HG02610 (cell line): ENCODE results near the gene CFAP126.
"Not testable (repeated sequence)": the region's sequence is repeated elsewhere in the genome, so short reads cannot be mapped to it uniquely, and the experiment has no call there.

Source experiments
- ATAC-seq: cut with Tn5 transposase; IDR thresholded peaks from one replicate; pipeline ENCODE4 v1.9.1; 2021; ENCODE audit warnings: mild to moderate bottlenecking, moderate library complexity; ENCODE audit not compliant: unreplicated experiment

CFAP126 gene

DNA sequence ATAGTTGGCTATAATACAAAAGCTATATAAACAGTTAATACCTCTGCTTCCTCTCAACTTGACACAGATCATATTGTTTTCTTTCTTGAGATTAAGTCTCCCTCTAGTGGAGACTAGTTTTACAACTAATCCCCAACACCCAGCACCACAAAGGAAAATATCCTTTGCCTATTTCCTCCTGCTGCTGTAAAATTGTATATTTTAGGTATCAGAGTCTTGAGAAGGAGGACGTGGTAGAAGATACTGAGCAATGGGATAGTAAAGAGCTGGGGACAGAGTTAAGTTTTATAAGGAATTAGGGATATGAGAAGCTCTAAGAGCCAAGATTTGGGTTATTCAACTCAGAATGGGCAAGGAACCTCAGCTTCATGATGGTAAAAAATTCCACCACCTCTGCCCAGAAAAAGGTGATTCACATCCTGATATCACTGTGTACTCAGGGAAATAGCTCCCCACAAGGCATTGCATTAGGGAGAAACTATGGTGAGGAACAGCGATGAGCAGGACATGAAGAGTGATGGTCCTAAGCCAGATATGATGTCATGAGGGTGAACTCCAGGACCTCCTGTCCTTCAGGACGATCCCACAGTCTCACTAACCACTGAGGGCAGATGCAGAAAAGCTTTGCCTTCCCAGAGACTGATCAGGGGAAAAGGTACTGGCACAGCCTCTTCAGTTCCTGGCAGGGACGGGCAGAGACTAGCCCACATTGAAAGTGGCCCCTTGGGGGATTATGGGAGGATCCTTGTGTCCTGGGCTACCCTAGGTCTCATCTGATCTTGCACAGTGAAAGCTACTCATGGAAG is 14.7 kb upstream of the CFAP126 start:
- no peak for ATAC-seq

DNA sequence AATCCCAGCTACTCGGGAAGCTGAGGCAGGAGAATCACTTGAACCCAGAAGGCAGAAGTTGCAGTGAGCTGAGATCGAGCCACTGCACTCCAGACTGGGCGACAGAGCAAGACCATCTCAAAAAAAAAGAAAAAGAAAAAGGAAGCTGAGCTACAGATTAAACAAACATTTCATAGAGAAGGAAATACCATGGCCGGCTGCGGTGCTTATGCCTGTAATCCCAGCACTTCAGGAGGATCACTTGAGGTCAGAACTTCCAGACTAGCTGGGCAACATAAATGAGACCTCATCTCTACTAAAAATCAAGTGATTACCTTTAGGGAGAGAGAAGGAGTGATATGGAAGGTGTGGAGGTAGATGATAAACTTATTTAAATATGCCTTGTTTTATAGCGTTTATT is 14.0 kb upstream of the CFAP126 start:
- no peak for ATAC-seq

DNA sequence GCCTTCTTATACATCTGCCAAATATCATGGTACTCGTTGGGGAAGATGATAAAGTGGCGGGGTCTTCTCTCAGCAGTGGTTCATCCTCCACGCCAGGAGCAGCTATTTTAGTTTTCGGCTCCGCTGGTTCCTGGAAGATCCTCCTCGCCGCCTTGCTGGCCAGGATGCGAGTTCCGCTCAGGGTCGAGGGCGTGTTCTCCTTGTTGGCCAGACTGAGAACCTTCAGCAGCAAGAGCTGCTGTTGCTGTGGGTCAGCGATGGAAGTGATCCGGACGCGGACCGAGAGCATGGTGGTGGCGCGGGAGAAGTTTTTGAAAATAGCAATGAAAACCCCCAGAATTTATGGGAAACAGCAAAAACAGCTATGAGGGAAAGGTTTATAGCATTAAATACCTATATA is 11.4 kb upstream of the CFAP126 start:
- no peak for ATAC-seq

DNA sequence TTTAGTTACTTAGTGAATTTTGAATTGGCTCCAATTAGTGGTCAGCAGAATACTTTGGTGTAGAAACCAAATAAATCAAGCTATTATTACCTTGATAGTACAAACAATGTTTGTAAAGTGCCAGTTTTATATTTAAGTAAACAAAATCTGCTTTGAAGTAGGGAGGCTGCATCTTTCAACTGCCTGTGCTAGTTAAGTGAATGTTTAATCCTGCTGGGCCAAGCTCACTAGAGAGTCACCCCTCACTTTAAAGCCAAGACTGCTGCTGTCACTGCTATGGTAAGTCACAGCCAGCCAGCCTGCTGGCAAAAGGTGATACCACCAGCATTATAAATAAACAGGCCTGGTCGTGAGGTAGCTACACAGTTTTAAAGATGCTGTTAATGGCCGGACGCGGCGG is 10.3 kb upstream of the CFAP126 start:
- no peak for ATAC-seq

DNA sequence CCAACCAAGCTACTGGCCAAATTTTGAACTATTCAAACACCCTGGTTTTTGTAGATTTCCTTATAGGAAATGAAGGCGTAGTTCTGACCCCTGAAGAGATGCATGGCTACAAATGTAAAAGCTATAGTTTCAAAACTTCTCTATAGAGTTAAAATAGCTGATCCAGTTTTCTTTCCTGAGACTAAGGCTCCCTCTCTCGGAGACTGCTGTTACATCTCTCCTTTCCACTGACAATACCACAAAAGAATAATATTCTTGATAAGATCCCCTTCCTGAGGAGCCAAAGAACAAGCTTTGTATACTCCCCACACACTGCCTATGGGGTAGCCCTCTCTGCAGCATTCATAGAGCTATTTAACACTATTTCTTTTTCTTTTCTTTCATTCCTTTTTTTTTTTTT is 6.7 kb upstream of the CFAP126 start:
- ATAC-seq: no peak

DNA sequence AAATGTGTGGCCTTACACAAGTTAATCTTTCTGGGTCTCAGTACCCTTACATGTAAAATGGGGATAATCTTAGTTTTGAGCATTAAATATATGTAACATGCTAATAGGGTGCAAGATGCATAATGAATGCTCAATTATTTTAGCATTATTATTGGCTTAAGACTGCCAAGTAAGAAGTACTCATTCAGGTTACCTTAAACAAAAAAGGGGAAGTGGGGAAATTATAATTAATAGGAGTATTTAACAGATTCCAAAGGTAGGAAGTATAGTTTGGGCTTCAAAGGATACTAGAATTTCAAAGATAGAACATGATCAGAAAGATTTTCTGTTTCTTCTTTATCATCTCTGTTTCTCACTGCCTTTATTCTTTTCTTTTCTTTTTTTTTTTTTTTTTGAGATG is 5.8 kb upstream of the CFAP126 start:
- no peak for ATAC-seq

DNA sequence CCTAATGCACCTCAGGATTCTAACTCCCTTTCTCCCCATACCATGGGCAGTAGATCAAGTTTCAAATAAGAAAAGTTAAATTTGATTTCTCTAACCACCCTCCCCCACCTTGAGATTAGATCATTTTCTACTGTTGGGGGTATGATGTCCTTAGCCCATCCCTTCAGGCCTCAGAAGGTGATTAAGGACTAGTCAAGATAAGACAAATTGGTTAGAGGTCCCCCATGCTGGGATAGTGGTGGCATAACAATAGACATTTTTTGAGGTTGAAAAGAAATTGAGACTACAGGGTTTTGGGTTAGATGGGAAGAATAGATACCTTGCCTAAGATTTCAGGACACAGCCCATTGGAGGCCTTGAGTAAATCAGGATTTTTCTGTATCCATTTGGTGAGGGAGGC is 2.5 kb downstream of the CFAP126 start:
- ATAC-seq: no peak

DNA sequence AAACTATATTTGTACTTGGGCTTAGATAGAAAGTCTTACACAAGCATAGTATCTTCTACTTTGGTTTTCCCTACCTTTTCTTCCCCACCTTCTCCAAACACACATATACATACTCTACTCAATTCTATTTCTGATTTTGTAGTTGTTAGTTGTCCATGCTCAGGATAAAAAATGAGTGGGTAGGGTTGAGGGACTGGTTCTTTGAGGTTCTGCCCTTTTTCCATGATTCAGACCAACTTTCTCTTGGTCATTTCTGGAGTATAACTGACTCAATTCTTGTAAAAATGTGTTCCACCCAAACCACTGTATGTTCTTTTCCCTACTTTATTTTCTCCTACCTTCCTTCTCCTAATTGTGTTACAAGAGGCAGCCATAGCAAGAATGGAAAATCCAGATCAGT is 3.3 kb downstream of the CFAP126 start:
- no peak for ATAC-seq

DNA sequence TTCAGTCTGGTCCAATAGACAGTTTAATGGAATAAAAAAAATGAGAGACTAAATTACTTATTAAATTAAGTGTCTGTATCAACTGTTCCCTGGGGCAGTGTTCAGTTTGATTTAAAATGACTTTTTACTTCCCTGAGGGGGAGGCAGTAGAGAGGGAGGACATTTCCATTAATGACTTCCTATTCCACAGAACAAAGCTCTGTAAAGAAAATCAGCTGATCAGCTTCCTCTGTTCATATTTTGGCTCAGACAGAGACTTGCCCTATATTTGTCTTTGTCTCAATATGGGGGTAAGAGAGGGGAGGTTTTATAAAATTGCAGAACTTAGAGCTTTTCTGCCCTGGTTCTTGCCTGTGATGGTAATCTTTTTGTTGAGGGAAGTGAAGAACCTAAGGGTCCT is 8.4 kb downstream of the CFAP126 start:
- no peak for ATAC-seq

DNA sequence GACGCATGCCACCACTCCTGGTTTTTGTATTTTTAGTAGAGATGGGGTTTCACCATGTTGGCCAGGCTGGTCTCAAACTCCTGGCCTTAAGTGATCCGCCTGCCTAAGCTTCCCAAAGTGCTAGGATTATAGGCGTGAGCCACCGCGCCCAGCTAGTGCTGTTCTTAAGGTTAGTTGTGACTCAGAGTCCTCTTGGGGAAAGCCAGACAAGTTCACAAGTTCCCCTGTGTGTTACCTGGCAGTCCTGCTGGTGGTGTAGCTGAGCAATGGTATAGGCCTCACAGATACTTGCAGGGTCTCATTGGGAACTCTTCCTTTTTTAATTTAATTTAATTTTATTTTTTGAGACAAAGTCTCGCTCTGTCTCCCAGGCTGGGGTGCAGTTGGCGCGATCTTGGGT is 10.6 kb downstream of the CFAP126 start:
- no peak for ATAC-seq

DNA sequence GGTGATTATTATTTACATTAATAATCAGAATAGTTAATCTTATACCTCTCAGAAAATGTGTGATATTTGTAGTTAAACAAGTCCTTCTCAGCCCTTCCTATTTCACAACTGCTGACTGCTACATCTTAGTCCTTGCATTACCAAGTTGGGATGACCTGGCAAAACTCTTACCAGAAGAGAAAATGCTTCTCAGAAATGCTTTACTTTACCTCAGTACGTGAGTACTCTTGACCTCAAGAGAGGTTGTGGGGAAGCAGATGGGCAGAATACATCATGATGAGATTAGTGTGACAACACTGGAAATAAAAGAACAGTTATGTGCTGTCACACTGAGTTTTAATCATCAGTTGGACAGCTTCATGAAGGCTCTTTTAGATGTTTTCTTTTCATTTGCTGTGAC is 16.2 kb downstream of the CFAP126 start:
- no peak for ATAC-seq

DNA sequence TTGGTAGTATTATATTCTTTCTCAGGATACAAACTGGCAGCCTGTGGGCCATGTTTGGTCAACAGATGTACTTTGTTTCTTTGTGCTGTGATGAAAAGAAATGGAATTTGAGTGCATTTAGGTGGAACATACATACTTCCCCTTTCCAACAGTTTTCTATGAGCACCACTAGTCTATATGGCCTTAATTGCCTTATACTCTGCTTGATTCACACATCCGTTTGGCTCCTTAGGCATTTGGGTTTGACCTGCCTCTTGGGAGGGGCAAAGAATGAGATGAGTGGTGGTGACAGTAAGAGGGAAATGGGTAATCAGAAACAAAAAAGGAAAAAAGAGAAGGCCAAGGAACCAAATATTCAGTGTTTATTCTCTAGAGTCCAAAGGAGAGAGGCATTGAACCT is 17.0 kb downstream of the CFAP126 start:
- ATAC-seq: no peak

DNA sequence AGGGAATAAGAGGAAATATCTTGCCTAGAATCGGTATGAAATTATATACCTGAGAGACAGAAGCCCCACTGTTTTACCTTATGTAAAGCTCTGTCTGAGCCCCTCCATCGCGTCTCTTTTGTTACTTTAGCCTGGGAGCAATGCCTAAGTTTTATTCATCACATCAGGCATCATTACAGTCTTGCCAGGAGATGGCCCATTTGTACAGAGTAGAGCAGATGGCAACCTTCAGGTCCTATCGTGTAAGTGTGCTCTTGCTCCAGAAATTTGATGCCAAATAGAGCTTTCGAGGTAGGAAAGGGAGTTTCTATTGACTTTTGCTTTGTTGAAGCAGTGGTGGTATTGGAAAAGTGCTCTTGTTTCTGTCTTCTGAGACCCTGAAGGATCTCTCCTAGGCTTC is 24.9 kb downstream of the CFAP126 start:
- ATAC-seq: no peak

DNA sequence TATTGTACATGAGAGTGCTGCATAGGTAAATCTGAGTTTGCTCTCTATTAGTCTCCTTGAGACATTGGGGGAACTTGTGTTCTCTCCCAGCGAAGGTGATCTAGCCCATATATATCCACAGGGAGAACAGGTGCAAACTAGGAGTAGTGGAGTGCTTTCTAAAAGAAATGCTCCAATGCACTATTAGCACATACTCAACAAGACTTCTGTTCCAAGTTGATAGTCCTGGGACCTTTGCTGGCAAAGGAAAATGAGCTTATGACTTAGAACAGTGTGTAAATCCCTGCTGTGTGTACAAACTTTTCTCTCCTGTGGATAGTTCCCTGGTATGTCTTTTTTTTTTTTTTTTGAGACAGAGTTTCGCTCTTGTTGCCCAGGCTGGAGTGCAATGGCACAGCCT is 25.5 kb downstream of the CFAP126 start:
- ATAC-seq: no peak

DNA sequence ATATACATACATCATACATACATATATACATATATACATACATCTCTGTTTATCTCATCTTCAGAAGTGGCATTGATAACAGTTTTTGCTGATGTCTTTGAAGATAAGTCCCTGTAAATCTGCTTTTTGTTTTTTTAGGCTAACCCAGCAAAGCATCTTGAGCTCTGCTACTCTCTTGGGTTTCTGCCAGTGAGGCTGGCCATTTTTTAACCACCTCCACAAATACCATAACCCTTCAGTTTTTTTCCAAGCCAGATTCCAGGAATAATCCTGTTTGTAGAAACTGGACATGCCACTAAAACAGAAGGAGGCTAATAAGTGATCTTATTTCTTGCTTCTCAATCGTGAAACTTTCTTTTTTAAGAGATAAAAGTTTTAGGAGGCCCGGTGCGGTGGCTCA is 31.9 kb downstream of the CFAP126 start:
- ATAC-seq: no peak

DNA sequence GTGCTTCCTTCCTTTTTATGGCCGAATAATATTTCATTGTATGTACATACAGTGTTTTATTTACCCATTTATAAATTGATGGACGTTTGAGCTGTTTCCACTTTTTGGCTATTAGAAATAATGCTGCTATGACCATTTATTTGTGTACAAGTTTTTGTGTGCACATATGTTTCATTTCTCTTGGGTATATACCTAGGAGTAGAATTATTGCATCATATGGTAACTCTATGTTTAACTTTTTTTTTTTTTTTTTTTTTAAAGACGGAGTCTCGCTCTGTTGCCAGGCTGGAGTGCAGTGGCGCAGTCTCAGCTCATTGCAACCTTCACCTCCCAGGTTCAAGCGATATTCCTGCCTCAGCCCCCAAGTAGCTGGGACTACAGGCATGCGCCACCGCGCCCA is 34.5 kb downstream of the CFAP126 start:
- ATAC-seq: no peak

DNA sequence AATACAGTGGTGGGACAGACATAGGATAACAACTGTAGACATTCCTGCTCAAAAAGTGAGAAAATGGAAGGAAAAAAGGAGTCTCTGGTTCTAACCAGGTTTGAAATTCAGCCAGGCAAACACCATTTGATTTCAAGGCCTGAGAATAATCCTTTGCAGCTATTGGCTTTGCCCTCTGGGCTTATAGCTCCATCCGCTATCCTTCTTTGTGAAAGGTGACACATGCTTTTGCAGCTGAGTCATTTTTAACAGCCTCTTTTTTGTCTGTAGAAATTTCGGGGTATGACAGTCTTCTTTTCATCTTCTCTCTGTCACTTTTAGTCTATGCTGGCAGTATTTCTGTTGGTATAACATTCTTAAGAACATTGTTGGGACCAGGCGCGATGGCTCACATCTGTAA is 37.3 kb downstream of the CFAP126 start:
- no peak for ATAC-seq

DNA sequence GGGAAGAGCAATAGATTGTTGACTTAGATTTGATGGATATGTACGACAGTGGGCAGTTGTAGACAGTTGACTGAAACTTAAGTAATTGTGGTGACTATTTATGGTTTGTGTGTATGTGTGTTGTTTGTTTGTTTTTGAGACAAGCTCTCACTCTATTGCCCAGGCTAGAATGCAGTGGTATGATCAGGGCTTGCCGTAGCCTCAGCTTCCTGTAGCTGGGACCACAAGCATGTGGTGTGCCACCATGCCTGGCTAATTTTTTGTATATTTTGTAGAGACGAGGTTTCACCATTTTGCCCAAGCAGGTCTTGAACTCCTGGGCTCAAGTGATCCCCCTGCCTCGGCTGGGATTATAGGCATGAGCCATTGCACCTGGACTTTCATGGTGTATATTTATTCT is 43.7 kb downstream of the CFAP126 start:
- ATAC-seq: no peak

DNA sequence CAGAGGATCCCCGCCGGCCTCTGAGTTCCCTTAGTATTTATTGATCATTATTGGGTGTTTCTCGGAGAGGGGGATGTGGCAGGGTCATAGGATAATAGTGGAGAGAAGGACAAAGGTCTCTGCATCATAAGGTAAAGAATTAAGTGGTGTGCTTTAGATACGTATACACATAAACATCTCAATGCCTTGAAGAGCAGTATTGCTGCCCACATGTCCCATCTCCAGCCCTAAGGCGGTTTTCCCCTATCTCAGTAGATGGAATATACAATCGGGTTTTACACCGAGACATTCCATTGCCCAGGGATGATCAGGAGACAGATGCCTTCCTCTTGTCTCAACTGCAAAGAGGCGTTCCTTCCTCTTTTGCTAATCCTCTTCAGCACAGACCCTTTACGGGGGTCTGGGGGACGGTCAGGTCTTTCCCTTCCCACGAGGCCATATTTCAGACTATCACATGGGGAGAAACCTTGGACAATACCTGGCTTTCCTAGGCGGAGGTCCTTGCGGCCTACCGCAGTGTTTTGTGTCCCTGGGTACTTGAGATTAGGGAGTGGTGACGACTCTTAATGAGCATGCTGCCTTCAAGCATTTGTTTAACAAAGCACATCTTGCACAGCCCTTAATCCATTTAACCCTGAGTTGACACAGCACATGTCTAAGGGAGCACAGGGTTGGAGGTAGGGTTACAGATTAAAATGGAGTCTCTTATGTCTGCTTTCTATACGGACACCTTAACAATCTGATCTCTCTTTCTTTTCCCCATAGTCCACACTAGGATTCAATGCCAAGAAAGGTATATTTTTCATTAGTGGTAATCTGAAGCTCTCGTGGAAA is 51.6 kb downstream of the CFAP126 start:
- not testable (repeated sequence) for ATAC-seq
